Vagina (tissue), 2 donors: Measurements from ENCODE around the gene NKX6-2.

Experiments used
- POLR2A ChIP-seq, 2 donors: fragments of 450-650 bp; IDR thresholded peaks; one replicate each; pipeline ENCODE4 v1.6.1; 2017; ENCODE audit warnings: antibody characterized with exemption in 2 of 2, mild to moderate bottlenecking in 2 of 2, moderate library complexity in 2 of 2
- POLR2AphosphoS5 ChIP-seq, 2 donors: sonication (generic); formaldehyde crosslinking; IDR thresholded peaks; one replicate each; pipeline ENCODE4 v1.9.0; 2017; ENCODE audit warnings: antibody characterized with exemption in 2 of 2, mild to moderate bottlenecking in 2 of 2, low read depth in 1 of 2; ENCODE audit not compliant: insufficient read depth in 1 of 2
- TF ChIP-seq, protein P1 (sequence below), 3 experiments: fragments of 450-650 bp in 2 of 3; fragments of 200-600 bp in 1 of 3; sonication (generic) in 1 of 3; IDR thresholded peaks; one replicate each; pipeline ENCODE4 v1.5.1; 2017 to 2019; ENCODE audit warnings: antibody characterized with exemption in 3 of 3, mild to moderate bottlenecking in 2 of 3, moderate library complexity in 2 of 3

DNA sequence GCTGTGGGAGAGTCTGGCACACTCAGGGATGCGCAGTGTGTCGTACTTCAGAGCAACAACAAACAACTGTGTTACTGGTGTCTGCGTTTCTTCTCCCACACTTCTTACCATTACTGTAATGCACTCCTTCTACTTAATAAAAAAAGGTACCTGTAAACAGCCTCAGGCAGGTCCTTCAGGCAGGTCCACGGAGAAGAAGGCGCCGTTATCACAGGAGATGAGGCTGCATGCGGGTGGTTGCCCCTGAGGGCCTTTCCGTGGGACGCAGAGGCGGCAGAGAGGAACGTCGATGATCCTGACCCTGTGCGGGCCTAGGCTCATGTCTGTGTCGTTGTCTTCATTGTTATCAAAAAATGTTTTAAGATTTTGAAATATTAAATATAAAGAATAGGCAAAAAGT, 29.4 kb downstream of the NKX6-2 start:
- TF ChIP-seq, protein P1, sequence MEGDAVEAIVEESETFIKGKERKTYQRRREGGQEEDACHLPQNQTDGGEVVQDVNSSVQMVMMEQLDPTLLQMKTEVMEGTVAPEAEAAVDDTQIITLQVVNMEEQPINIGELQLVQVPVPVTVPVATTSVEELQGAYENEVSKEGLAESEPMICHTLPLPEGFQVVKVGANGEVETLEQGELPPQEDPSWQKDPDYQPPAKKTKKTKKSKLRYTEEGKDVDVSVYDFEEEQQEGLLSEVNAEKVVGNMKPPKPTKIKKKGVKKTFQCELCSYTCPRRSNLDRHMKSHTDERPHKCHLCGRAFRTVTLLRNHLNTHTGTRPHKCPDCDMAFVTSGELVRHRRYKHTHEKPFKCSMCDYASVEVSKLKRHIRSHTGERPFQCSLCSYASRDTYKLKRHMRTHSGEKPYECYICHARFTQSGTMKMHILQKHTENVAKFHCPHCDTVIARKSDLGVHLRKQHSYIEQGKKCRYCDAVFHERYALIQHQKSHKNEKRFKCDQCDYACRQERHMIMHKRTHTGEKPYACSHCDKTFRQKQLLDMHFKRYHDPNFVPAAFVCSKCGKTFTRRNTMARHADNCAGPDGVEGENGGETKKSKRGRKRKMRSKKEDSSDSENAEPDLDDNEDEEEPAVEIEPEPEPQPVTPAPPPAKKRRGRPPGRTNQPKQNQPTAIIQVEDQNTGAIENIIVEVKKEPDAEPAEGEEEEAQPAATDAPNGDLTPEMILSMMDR (IDR thresholded peaks at IDR 0.05) = no peak
- no peak for TF ChIP-seq POLR2AphosphoS5 (IDR thresholded peaks at IDR 0.05; ENCODE audit: insufficient read depth in 1 of 2, low read depth in 1 of 2)
- no peak for TF ChIP-seq POLR2A (IDR thresholded peaks at IDR 0.05)
